Measurements from ENCODE around the gene PRDM15.

Gene PRDM15

DNA sequence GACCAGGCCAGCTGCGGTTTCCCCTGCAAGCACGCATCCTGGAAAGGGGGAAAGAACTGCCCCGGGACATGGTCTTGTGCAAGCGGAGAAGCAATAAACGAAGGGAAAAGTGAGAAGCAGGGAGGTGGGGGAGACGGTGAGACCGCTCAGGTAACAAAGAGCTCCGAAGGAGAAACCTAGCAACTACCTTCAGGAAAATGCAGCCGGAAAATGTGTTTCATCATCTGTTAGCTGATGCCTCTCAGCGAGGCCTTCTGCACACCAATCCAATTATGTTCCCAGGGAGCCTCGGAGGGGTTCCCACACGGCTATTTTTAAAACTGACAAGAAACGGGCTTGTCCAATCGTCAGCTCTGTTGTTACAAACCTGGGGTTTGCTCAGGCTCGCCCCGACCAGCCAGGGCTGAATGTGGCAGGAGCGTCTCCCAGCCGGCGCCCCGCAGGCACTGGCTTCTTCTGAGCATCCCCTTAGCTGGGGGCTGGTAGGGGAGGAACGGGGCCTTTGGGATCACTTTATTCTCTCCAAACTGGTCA is 115.7 kb downstream of the PRDM15 start:
- no peak for DNase-seq (ENCODE audit: low read depth)

DNA sequence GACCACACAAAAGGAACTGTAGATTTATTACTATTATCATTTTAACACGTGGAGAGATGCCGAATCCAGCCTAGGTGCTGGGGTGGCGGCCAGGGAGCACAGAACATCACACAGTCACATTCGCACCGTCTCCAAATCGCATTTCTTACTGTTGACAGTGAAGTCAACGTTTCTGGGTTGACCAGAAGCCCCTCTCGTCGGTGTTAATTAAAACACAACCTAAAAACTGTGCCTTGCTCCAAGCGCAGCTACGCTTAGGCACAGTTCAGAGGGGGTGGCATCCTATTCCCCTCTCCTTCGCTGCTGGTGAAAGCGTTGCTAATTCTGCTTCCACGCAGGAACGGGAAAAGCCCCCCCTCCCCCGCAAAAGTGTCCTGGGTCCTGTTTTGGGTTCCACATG is 116.4 kb downstream of the PRDM15 start:
- no peak for DNase-seq (ENCODE audit: low read depth)

DNA sequence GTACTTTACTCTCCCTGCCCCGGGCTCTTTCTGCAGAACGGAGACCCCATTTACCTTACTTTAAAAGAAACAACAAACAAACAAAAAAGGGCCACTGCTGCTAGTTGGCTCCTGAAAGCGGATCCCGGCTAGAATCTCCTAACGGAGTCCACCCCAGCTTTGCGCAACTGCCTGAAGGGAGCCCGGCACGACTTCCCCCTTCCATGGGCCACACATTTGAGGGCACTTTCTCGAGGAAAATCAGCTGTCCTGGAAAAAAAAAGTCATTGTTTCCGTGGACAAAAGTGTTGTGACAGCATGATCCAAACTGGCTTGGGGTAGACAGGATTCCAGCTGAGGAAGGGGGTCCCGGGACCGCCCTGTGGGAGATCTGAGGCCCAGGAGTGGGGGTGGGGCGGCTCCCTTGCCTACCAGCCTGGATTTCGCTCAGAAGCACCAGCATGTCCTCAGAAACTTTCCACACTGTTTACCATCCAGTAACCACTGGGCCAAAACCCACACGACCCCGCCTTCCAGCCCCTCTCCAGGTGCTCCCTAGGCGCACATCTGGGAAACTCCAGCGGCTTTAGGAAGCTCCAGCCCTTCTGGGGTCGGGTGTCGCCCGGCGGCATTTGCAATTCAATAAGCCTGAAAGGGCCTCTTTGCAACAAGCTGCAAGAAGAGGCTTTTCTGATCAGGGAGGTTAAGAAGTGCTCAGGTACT is 117.1 kb downstream of the PRDM15 start:
- no peak for DNase-seq (ENCODE audit: low read depth)

DNA sequence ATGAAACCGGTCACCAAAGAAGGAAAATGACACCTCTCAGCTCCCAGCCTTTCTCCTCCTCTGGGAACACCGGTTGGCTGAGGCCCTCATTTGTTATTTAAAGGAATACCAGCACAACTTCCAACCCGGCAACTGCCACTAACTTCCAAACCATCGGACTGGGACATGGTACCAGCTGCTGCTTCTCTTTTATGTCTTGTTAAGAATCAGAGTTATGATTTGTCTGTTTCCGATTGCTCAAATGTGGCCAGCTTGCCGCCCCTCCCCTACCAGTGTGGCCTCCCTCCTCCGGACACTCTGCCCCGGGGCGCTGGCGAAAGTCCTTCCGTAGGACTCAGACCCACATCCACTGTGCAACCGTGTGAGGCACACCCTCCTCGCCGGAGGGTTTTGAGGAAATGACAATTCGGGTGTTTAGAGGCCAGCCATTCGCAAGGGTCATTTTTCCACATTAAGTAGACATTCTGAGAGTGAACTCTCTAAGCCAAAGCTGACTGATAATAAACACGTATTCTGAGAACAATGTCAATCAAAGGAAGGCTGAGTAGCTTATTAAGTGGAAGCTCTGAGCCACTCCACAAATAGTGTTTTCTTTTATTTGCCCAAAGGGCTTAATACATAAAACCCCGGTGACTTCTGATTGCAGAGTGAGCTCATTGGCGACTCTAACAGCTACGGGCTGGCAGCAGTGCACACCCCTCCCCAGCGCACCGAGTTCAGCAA is 117.8 kb downstream of the PRDM15 start:
- no peak for DNase-seq (ENCODE audit: low read depth)

DNA sequence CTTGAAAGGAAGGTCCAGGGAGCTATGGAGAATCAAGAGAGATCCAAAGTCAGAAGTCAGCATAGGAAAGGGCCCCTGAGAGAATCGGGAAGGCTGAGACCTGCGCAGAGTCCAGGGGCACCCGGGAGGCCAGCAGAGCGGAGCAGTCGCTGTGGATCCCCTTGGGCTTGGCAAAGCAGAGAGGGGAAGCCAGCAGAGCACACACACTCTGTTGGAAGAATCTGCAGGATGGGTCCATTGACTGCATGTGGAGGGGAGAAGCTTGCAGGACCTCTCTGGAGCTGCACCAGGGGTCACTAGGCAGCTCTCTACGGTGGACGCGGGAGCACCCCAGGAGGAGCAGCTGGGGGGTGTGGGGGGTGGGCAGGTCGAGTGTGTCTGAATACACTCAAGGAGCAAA is 118.7 kb downstream of the PRDM15 start:
- no peak for DNase-seq (ENCODE audit: low read depth)

DNA sequence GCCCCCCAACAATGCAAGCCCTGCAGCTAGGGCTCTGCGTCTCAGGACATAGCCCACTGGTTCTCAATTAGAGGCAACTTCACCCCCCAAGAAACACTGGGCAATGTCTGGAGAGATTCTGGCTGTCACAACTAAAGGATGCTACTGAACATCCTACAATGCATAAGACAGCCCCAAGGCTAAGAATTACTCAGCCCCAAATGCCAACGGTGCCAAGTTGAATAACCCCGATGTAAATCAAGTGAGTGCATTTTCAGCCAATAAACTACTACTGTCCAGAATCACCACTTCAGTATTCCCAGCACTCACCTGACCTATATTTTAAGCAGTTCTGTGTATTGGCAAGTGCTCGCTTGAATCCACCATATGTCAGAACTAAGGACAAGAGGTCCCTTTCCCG is 119.2 kb downstream of the PRDM15 start:
- DNase-seq (ENCODE audit: low read depth), result no peak

DNA sequence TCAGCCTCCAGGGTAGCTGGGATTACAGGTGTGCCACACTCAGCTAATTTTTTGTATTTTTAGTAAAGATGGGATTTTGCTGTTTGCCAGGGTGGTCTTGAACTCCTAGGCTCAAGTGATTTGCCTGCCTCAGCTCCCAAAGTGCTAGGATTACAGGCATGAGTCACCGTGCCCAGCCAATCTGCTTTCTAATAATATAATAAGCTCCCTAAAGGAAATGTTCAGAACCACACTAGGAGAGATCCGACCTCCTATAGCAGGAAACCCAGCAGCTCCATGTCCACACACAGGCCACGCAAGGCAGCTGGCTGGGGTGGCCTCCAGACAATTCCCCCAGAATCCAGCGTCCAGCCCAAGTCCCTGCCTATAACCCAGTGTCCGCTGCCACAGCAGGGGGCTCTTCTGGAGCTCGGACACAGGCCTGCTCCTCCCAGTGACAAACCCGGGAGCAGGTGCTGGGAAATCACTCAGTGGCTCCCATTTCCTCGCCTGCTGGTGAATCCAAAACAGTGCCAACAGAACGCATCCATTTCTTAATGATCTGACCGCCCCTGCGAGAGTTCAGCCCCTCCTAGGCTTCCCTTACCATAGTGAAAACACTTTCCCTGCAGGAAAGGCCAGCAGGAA is 119.8 kb downstream of the PRDM15 start:
- no peak for DNase-seq (ENCODE audit: low read depth)

DNA sequence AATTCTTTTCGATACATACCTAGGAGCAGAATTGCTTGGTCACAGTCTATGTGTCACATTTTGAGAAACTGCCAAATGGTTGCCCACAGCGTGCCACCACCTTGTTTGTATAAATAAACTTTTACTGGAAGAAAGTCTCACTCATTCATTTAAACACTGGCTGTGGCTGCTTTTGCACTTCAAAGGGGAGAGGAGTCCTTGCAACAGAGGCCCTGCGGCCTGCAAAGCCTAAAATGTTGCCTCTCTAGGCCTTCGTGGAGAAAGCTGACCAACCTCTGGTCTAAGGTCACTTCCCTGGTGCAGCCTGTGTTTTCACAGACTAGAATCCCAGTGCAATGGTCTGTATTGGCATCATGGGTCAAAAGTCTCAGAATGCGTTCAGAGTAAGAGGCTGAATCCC is 120.6 kb downstream of the PRDM15 start:
- DNase-seq (ENCODE audit: low read depth), result no peak

DNA sequence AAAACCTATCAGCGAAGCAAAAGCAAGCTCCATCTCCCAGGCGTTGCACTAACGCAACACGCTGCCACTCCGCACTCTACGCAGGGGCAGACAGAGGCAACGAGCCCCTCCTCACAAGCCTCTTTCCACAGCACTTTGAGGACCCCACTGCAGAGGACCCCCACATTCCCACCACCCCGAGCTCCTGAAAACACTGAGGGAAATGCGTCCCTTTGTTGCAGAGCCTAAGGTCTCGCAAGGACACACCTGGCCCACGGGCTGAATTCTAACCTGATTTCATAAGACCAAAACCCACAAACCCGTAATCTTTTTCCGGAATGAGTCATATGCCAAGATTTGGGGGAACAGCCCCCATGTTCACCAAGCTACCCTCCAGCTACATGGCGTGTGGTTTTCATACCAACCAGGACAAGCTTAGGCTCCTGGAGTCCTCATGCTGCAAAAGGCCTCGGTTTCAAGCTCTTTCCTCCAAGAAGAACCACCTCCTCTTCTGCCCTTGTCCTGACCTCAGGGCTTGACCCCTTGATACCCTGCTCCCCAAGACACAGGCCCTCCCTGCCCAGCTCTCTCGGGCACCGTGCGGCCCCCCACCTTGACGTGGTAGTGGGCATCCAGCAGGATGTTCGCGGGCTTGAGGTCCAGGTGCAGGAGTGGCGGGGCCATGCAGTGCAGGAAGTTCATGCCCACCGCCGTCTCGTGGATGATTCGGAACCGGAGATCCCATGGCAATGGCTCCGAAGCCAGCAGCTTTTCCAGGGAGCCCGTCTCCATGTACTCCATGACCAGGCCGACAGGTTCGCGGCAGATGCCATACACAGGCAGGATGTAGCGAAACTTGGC is 123.0 kb downstream of the PRDM15 start:
- no peak for DNase-seq (ENCODE audit: low read depth)

DNA sequence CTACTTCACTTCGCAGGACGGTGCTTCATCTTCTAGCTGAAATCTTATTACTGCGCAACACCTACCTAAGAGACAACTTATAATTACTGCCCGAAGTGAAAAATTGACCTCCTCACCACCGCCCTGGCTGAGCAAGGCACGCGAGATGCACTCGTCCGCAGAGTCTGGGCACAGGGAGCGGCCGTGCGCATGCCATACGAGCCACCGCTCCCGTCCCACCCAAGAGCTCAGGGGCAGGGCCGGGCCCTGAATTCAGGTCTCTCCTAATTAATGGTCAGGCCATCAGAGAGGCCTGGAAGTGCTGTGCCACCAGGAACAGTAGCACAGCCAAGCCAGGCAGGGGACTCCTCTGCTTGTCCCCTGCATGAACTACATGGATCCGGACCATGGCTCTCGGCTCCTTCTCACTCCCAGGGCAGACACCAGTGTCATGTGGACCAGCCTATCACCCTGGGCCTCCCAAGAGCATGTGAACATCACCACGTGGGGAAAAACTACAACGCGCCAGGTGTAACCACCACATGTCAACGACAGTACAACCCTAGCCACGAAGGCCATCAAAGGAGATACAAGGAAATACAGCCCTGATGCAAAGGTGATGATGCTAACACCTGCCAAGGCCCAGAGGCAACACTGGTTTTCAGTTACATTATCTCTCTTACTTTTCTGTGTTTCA is 123.7 kb downstream of the PRDM15 start:
- no peak for DNase-seq (ENCODE audit: low read depth)

DNA sequence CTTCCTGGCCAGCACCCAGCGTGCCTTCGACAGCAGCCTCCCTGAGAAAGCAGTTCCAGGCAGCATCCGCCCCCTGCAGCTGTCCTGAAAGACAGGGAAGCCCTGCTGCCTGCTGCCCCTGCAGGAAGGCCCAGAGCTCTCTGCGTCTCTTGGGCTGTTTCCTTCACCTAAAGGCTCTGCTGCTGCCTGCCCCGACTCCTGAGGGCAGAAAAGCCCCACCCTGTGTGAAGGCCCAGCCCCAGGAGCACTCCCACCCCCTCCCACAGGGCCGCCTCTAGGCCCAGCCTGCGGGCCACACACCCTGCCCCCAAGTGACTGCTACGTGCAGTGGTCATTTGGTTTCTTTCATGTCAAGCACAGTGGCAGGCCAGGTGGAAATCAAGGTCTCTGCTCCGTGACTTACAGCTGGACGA is 124.7 kb downstream of the PRDM15 start:
- no peak for DNase-seq (ENCODE audit: low read depth)

DNA sequence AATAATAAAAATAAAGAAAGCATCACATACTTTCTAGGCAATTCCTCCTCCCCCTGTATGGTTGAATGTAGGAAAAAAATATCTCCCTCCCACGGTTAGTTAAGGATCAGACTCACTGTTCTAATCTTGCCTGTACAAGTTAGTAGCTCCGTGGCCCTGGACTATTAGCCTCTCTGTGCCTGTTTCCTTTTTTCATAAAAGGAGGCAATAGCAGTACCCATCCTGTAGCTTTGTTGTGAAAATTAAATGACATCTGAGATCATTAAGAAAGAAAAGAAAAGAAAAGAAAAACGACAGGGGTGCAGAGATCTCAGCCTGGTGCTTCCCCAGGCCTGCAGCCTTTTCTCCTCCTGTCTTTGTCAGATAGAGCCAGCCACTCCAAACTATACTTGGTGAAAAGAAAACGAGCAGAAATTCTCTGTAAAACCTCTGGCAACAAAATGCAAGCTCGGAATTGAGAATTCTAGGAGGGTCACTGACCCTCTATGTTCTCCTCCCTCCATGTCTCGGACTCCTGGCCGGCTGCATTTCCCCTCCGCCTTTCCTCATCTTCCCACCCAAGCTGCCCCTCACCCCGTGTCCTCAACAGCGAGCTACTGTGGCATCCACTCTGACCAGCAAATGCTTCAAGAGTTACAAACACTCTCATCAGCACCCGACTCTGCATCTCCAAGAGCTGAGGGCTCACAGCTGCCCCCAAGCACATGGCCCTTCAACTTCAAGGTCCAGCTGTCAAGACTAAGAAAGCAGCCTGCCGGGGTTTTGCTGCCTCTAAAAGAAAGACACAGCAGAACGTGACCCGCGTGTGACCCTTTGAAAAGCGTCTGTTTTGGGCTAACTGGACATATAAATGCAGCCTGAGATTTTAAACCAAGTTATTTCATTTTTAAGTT is 125.9 kb downstream of the PRDM15 start:
- DNase-seq (ENCODE audit: low read depth), result no peak

DNA sequence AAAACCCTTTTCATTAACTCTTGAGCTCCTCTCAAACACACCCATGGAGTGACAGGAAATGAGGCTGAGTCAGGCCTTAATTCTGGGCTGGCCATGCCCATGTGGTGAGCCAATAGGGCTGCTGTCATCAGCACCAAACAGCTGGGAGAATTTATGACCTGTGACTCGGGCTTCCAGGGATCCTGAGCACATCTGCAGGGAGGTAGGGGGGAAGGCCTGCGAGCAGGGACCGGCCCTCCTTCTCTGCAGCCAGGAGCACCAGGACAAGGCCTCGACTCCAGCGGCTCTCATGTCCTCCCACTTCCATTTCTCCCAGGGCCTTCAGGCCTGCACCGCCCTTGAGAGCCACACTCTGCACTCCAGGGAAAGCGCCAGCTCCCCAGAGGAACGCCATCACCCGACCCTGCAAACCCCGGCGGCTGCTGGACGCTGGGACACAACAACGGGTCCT is 126.9 kb downstream of the PRDM15 start:
- DNase-seq (ENCODE audit: low read depth), result no peak

DNA sequence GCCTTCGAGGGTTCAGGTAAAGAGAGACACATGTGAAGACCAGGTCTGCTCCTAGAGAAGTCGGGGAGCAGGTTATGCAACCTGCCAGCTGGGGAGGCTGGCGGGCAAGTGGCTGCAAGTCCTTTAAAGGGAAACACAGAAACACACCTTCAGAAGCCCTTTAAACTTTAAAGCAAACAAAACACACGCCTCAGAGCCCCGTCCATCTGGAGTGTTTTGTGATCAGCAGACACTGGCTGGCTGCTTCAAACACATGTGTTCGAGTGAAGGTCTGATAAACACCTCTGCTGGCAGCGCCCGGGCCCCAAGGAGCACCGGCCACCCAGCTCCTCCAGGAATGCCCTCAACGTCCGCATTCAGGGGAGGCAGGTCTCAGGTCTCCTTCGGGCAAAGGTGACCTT is 127.5 kb downstream of the PRDM15 start:
- no peak for DNase-seq (ENCODE audit: low read depth)

DNA sequence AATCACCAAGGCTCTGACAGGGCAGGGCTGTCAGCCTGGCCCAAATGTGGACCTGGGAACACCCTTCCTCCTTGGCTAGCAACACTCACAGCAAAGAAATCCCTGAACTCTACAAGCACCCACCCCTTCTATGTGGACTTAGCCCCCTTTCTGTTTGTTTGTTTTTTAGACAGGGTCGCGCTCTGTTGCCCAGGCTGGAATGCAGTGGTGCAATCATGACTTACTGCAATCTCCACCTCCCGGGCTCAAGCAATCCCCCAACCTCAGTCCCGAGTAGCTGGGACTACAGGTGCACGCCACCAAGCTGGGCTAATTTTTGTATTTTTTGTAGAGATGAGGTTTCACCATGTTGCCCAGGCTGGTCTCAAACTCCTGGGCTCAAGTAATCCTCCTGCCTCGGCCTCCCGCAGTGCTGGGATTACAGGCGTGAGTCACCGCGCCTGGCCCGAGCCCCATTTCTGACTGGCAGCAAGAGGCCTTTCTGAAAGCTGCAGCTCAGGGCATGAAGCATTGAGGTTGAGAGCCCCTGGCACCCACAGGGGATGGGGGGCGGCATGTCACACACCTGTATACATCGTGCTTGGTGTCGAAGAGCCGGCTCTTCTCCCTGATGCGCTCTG is 128.5 kb downstream of the PRDM15 start:
- DNase-seq (ENCODE audit: low read depth), result no peak

DNA sequence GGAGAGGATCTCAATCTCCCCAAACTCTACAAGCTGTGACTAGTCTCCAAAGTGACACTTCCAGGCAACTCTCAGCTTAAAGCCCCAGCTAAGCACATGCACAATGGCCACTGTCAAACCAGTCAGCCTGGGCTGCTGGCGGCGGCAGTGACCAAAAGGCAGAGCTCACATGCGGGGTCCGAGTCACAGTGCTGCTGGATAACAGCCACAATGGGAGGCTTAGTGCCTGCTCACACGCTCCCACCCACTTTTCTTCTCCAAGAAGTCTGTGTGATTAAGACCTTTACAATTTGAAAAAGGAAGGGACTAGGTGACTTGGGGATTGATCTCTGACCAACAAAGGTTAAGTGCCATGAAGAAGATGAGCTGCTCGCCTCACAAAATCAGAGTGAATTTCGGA is 129.1 kb downstream of the PRDM15 start:
- no peak for DNase-seq (ENCODE audit: low read depth)

DNA sequence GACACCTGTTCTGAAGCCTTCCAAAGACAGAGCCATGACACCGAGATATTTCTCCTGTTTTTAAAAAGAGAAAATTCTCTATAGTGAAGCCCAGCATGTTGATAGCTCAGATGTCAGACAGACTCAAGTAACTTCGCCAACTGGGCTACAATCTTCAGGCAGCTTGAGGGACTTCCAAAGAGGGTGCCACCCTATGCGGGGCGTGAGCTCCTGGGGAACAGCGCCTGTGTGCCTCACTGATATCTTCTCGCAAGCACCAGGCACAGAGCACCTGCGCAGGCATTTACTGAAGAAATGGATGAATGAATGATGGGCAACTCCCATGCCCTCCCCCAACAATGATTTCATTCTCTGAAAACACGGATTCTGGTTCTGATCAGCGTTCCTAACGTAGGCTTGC is 129.9 kb downstream of the PRDM15 start:
- DNase-seq (ENCODE audit: low read depth), result no peak
